B cell (primary cell): Measurements from ENCODE around the gene PAM16. TPM values are rescaled to one million over a fixed set of nuclear protein-coding genes. Genes with fewer than 3 reads are reported as not detected.

ENCODE experiments used
- ATAC-seq: fragments of 200-7000 bp; cut with Tn5 transposase; one replicate; pipeline ENCODE4 v1.10.0; 2021; ENCODE audit warnings: low read depth, mild to moderate bottlenecking, moderate number of reproducible peaks, moderate library complexity
- CTCF ChIA-PET: fragments of 350-600 bp; sonication (Branson Sonifier 250); formaldehyde crosslinking; loops from one replicate; lab custom pipeline; 2021; ENCODE audit warnings: antibody characterized with exemption, inconsistent platforms; lab: Charles Lee
- POLR2A ChIA-PET: fragments of 350-600 bp; sonication (Branson Sonifier 250); formaldehyde crosslinking; loops from one replicate; lab custom pipeline; 2021; ENCODE audit warnings: antibody characterized with exemption; lab: Charles Lee
- DNase-seq: peaks from one replicate; pipeline ENCODE4 v3.0.0; 2013
- H2AFZ ChIP-seq: 2 replicates; pipeline ENCODE4 v1.6.1; 2012; ENCODE audit warnings: mild to moderate bottlenecking, low read depth, low read length; ENCODE audit not compliant: insufficient read depth, poor library complexity, severe bottlenecking
- H3K27ac ChIP-seq, 2 donors: 1 replicate in 1 of 2; 2 replicates in 1 of 2; pipeline ENCODE4 v1.5.1; 2012 to 2013; ENCODE audit warnings: low read length in 2 of 2, mild to moderate bottlenecking in 2 of 2, moderate library complexity in 1 of 2
- H3K27me3 ChIP-seq, 4 experiments: fragments of 200-600 bp in 1 of 4; sonication (generic) in 1 of 4; replicated peaks in 1 of 4; 1 replicate in 2 of 4; 2 replicates in 2 of 4; pipeline versions ENCODE4 v1.6.1 to v1.7.0; 2013 to 2016; ENCODE audit warnings: low read length in 3 of 4, mild to moderate bottlenecking in 2 of 4, mixed read lengths in 1 of 4, moderate library complexity in 1 of 4; ENCODE audit not compliant: insufficient read depth in 4 of 4, control insufficient read depth in 3 of 4; ENCODE audit errors: control extremely low read depth in 1 of 4
- H3K36me3 ChIP-seq, 2 experiments: replicated peaks in 1 of 2; 1 replicate in 1 of 2; 2 replicates in 1 of 2; pipeline versions ENCODE4 v1.6.1 to v1.7.1; 2013; ENCODE audit warnings: low read length in 1 of 2; ENCODE audit not compliant: insufficient read depth in 2 of 2, control insufficient read depth in 1 of 2; ENCODE audit errors: control extremely low read depth in 1 of 2, extremely low read depth in 1 of 2
- H3K4me1 ChIP-seq, 2 donors: fragments of 200-600 bp in 1 of 2; sonication (generic) in 1 of 2; 1 replicate in 1 of 2; 2 replicates in 1 of 2; pipeline versions ENCODE4 v1.5.1 to v1.6.1; 2013 to 2017; ENCODE audit warnings: low read length in 2 of 2; ENCODE audit not compliant: control insufficient read depth in 2 of 2, insufficient read depth in 2 of 2
- H3K4me2 ChIP-seq: replicated peaks from 2 replicates; pipeline ENCODE3; 2012; ENCODE audit warnings: mild to moderate bottlenecking, low read depth, low read length; ENCODE audit not compliant: poor library complexity, severe bottlenecking
- H3K4me3 ChIP-seq, 5 experiments: fragments of 200-600 bp in 1 of 5; sonication (generic) in 1 of 5; 1 replicate in 3 of 5; 2 replicates in 2 of 5; pipeline versions ENCODE4 v1.5.1 to v1.7.0; 2011 to 2016; ENCODE audit warnings: low read length in 4 of 5, mild to moderate bottlenecking in 4 of 5, low read depth in 2 of 5, control low read depth in 1 of 5, moderate library complexity in 1 of 5; ENCODE audit not compliant: insufficient read depth in 1 of 5; ENCODE audit errors: control extremely low read depth in 1 of 5, extremely low read depth in 1 of 5
- H3K79me2 ChIP-seq: fragments of 200-600 bp; sonication (generic); one replicate; pipeline ENCODE4 v1.6.0; 2016; ENCODE audit warnings: low read length; ENCODE audit not compliant: control insufficient read depth, insufficient read depth
- H3K9ac ChIP-seq: fragments of 200-600 bp; sonication (generic); 2 replicates; pipeline ENCODE4 v1.6.1; 2017; ENCODE audit warnings: mild to moderate bottlenecking, low read length, moderate library complexity
- H3K9me3 ChIP-seq, 3 donors: one replicate each; pipeline versions ENCODE4 v1.6.1 to v1.7.1; 2013; ENCODE audit warnings: low read length in 2 of 3; ENCODE audit not compliant: control insufficient read depth in 2 of 3, insufficient read depth in 1 of 3; ENCODE audit errors: control extremely low read depth in 1 of 3
- H4K20me1 ChIP-seq: 2 replicates; pipeline ENCODE4 v1.6.0; 2012; ENCODE audit warnings: mild to moderate bottlenecking, low read length; ENCODE audit not compliant: insufficient read depth, control insufficient read depth, poor library complexity, severe bottlenecking
- H3K27ac Mint-ChIP-seq: one replicate; pipeline ENCODE4 v1.8.0; 2021; ENCODE audit warnings: mixed read lengths
- H3K27me3 Mint-ChIP-seq: one replicate; pipeline ENCODE4 v1.8.0; 2021; ENCODE audit warnings: mixed read lengths
- H3K4me1 Mint-ChIP-seq: one replicate; pipeline ENCODE4 v1.8.0; 2021; ENCODE audit warnings: mixed read lengths
- H3K4me3 Mint-ChIP-seq: one replicate; pipeline ENCODE4 v1.8.0; 2021; ENCODE audit warnings: mixed read lengths
- H3K9me3 Mint-ChIP-seq: one replicate; pipeline ENCODE4 v1.8.0; 2022; ENCODE audit warnings: mixed read lengths; ENCODE audit not compliant: insufficient read depth
- CTCF ChIP-seq: fragments of 200-600 bp; IDR thresholded peaks from one replicate; pipeline ENCODE4 v1.8.0; 2022; ENCODE audit warnings: antibody characterized with exemption, mild to moderate bottlenecking
- EZH2 ChIP-seq: IDR thresholded peaks from 2 replicates; pipeline ENCODE4 v1.6.1; 2012; ENCODE audit warnings: borderline replicate concordance, low read depth, mild to moderate bottlenecking, moderate library complexity, low read length; ENCODE audit not compliant: insufficient read depth, poor library complexity, severe bottlenecking
- WGBS: methylation state at CpG from one replicate; pipeline ENCODE4 v1.1.5; 2013; ENCODE audit warnings: missing lambda C conversion rate; ENCODE audit not compliant: insufficient coverage; 5-methylcytosine and 5-hydroxymethylcytosine counted together
- intact Hi-C: fragments of 100-400 bp; cut with micrococcal nuclease; formaldehyde crosslinking; loops from one replicate; pipeline ENCODE4 v1.10.0; 2022
- polyA plus RNA-seq: library from polyadenylated mRNA; depleted of rRNA; stranded (reverse); fragments of >200 nt; gene quantifications from 2 replicates; pipeline ENCODE4 v1.2.3, GENCODE V29; 2012
- total RNA-seq, 2 donors: library from RNA; stranded (reverse); fragments of 120-200 nt in 1 of 2; gene quantifications; 1 replicate in 1 of 2; 2 replicates in 1 of 2; pipeline versions ENCODE4 v1.2.3 to v1.2.4, GENCODE V29; 2013 to 2022

The PAM16 gene
- total and polyA plus RNA-seq, 2 donors (not counting 1 experiment from before 2014, with no cell fraction given): 57.3 to 64.1 TPM

GRCh38 chr16:4373356-4373908 is 22.3 kb upstream of the PAM16 start:
- no peak overlapping the region for H3K4me3 Mint-ChIP-seq
- H3K4me1 ChIP-seq: peaks cover 18 to 25% of the 10 kb centered on the region in 2 donors
- no peak for TF ChIP-seq CTCF
- TF ChIP-seq EZH2: no peak
- H3K9me3 ChIP-seq: no peaks in the 10 kb centered on the region
- no peak for ATAC-seq
- ChIA-PET POLR2A (interaction anchor here (0.6 to 0.8 kb wide), 2 partner anchors 42 to 103 kb away, joined by 3 to 8 read pairs; no protein-coding TSS in a partner anchor), CTCF (interaction anchor here (0.7 to 2.4 kb wide), 4 partner anchors 9 to 33 kb away, joined by 3 to 10 read pairs (median 6); no protein-coding TSS in a partner anchor)
- H3K27ac ChIP-seq: no peak overlapping the region
- no peak overlapping the region for H3K9ac ChIP-seq
- peak overlapping the region; percentile 93 for H3K4me2 ChIP-seq
- H3K27me3 ChIP-seq: no peaks in the 10 kb centered on the region
- WGBS: 62% methylated on average over 6 of the region's 9 CpGs
- H2AFZ ChIP-seq: no peak overlapping the region
- intact Hi-C loops: loop anchor here (5.0 kb wide), 1 partner anchor 256 kb away; the partner anchor contains the start of gene ADCY9
- peaks cover 0 to 2% of the 10 kb centered on the region in 2 experiments for H3K36me3 ChIP-seq
- peaks cover 26% of the 10 kb centered on the region for H3K4me1 Mint-ChIP-seq
- peaks cover 93% of the 10 kb centered on the region for H4K20me1 ChIP-seq
- H3K4me3 ChIP-seq: no peak overlapping the region
- DNase-seq: no peak
- no peaks in the 10 kb centered on the region for H3K9me3 Mint-ChIP-seq
- peaks cover 20% of the 10 kb centered on the region for H3K79me2 ChIP-seq
- H3K27me3 Mint-ChIP-seq: no peaks in the 10 kb centered on the region
- no peak overlapping the region for H3K27ac Mint-ChIP-seq
